Spleen (tissue), 7 donors: ENCODE data around the gene ZDHHC14.

Source experiments
- POLR2A ChIP-seq, 3 donors: fragments of 450-650 bp; IDR thresholded peaks; one replicate each; pipeline ENCODE4 v1.5.1; 2017; ENCODE audit warnings: antibody characterized with exemption in 3 of 3, mild to moderate bottlenecking in 1 of 3
- POLR2AphosphoS5 ChIP-seq, 3 donors: sonication (generic); formaldehyde crosslinking; IDR thresholded peaks; one replicate each; pipeline ENCODE4 v1.5.1; 2017; ENCODE audit warnings: antibody characterized with exemption in 3 of 3
- TF ChIP-seq, protein P1 (sequence below), 11 experiments: fragments of 200-600 bp in 7 of 11; fragments of 450-650 bp in 4 of 11; sonication (generic) in 4 of 11; IDR thresholded peaks in 8 of 11; conservative IDR thresholded peaks in 3 of 11; 1 replicate in 7 of 11; 2 replicates in 4 of 11; pipeline versions ENCODE4 v1.4.0 to v1.8.0; 2016 to 2021; ENCODE audit warnings: antibody characterized with exemption in 11 of 11, inconsistent platforms in 4 of 11, mild to moderate bottlenecking in 1 of 11
- donor health status: DM: no; HTN: no; CAD: no; lungs with moderate emphysema.
- donor health status: DM: no; HTN: no; CAD: no.
- donor health status: DM: no; HTN: no; CAD: no.

DNA sequence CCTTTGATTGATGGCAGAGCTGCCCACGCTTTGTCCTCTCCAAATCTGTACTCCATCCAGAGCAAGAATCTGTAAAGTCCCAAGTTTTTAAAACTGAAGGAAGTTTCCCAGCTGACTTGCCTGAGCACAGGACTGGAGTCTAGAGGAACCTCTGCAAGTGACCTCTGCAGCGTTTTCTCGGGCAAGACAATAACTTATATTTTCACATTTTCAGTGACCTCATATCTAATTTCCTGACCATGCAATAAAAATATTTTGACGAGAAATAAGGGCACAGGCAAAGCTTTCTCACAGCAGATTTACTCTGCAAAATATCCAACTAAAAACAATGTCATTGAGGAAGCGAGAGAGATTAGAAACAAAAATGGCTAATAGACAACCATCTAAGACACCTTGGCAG is 256.5 kb downstream of the ZDHHC14 start:
- no peak for TF ChIP-seq POLR2A (IDR thresholded peaks at IDR 0.05)
- TF ChIP-seq, protein P1, sequence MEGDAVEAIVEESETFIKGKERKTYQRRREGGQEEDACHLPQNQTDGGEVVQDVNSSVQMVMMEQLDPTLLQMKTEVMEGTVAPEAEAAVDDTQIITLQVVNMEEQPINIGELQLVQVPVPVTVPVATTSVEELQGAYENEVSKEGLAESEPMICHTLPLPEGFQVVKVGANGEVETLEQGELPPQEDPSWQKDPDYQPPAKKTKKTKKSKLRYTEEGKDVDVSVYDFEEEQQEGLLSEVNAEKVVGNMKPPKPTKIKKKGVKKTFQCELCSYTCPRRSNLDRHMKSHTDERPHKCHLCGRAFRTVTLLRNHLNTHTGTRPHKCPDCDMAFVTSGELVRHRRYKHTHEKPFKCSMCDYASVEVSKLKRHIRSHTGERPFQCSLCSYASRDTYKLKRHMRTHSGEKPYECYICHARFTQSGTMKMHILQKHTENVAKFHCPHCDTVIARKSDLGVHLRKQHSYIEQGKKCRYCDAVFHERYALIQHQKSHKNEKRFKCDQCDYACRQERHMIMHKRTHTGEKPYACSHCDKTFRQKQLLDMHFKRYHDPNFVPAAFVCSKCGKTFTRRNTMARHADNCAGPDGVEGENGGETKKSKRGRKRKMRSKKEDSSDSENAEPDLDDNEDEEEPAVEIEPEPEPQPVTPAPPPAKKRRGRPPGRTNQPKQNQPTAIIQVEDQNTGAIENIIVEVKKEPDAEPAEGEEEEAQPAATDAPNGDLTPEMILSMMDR (IDR thresholded peaks at IDR 0.05 in 8 of 11, conservative IDR thresholded peaks at IDR 0.05 in 3 of 11): no peak
- TF ChIP-seq POLR2AphosphoS5 (IDR thresholded peaks at IDR 0.05): no peak
